ENCODE measurements around the gene PPP5C.
"Not testable (repeated sequence)": the region's sequence is repeated elsewhere in the genome, so short reads cannot be mapped to it uniquely, and the experiment has no call there.

PPP5C gene

DNA sequence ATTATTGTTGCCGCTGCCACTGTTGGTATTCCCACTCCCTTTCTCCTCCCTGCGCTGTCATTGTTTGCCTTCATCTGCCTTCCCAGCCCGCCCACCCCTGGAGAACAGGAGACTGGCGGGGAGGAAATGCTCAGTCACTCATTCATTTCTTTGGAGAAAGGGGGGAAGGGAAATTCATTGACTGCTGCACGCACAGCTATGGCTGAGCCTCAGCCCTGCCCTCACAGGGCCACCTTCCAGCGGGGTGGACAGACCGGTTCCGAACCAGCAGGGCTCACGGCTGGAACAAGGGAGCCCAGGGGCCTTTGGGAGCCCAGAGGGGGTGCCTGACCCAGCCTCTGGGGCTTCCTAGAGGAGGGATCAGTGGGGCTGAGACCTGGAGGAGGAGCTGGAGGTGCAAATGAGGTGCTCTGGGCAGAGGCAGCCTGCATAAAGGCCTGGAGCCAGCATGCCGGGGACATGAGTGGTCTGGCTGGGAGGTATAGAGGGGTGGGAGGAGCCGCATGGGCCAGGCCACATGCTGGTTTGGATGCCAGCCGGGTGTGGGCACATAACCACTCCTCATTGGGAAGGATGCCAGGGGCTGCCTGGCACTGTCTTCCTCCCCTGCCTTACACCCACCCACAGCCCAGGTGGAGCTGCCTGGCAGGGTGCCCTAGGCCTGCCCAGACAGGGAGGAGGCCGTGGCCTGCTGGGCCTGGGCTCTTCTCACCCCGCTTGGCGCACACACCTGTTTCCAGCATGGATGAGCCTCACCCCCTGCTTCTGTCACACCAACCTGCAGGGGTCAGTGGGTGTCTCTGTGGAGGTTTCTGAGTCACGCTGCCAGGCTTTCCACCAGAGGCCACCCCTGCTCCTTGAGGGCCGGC lies 26.8 kb downstream of the PPP5C start:
- H3K79me2 ChIP-seq (ENCODE audit: insufficient read depth, low read depth): peaks cover 15% of the 10 kb centered on the region; the same call in 1 of the 2 replicates
- H3K36me3 ChIP-seq (ENCODE audit: insufficient read depth): peaks cover 13% of the 10 kb centered on the region; the same call in 1 of the 2 replicates
- no peak overlapping the region for H2AFZ ChIP-seq (ENCODE audit: low read depth)
- H3K27me3 ChIP-seq (ENCODE audit: insufficient read depth, low read depth): no peaks in the 10 kb centered on the region
- no peaks in the 10 kb centered on the region for H3K4me1 ChIP-seq (ENCODE audit: low read depth, poor library complexity, severe bottlenecking)
- H3K9ac ChIP-seq: no peak overlapping the region
- H3K4me2 ChIP-seq: no peak overlapping the region
- no peak overlapping the region for H3K4me3 ChIP-seq (IDR thresholded peaks at IDR 0.05; ENCODE audit: insufficient read depth, low read depth, low read length)
- TF ChIP-seq, protein P1, sequence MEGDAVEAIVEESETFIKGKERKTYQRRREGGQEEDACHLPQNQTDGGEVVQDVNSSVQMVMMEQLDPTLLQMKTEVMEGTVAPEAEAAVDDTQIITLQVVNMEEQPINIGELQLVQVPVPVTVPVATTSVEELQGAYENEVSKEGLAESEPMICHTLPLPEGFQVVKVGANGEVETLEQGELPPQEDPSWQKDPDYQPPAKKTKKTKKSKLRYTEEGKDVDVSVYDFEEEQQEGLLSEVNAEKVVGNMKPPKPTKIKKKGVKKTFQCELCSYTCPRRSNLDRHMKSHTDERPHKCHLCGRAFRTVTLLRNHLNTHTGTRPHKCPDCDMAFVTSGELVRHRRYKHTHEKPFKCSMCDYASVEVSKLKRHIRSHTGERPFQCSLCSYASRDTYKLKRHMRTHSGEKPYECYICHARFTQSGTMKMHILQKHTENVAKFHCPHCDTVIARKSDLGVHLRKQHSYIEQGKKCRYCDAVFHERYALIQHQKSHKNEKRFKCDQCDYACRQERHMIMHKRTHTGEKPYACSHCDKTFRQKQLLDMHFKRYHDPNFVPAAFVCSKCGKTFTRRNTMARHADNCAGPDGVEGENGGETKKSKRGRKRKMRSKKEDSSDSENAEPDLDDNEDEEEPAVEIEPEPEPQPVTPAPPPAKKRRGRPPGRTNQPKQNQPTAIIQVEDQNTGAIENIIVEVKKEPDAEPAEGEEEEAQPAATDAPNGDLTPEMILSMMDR (conservative IDR thresholded peaks at IDR 0.05; ENCODE audit: low read depth, low read length): no peak
- H4K20me1 ChIP-seq (ENCODE audit: insufficient read depth): no peaks in the 10 kb centered on the region
- no peak overlapping the region for H3K27ac ChIP-seq

DNA sequence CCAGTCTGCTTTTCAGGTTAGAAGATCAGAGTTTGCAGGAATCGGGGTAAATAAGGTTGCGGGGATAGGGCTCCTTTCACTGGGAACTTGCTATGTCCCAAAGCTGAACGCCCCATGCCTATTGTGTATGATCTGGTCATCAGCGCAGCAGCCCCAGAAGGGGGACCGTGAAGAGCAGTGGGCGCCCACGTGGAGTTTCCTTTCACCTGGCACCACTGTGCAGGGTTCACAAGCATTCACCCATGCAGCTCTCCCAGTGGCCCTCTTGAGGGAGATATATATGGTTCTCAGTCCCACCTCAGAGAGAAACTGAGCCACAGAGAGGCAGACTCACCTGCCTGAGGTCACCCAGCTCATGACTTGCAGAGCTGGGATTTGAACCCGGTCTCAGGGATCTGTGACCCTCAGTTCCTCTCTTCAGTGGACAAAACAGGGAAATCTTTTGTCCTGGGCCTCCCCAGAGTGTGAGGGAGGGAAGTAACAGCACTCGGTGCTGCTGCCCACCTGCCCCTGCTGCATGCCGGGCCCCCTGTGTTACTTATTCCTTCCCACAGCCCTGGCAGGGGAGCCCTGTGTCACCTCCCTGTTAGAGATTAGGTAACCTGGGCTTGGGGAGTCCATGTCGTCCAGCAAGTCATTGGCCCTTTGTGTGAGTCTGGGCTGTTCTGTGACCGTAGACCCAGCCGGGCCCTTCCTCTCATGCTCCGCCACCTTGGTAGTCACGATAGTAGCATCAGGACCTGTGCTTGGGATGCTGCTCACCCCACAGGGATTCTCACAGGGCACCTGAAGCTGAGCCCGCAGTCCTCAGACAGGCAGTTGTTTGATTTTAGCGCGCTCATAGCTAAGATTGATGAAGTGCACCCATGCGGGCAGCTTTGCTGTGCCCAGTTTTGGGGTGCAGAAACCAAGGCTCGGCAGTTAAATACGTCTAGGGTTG lies 27.9 kb downstream of the PPP5C start:
- Histone ChIP-seq H3K9ac (no peak overlapping the region), H3K27ac (no peak overlapping the region), H3K36me3 (ENCODE audit: insufficient read depth) (peaks cover 13% of the 10 kb centered on the region; the same call in 1 of the 2 replicates)

DNA sequence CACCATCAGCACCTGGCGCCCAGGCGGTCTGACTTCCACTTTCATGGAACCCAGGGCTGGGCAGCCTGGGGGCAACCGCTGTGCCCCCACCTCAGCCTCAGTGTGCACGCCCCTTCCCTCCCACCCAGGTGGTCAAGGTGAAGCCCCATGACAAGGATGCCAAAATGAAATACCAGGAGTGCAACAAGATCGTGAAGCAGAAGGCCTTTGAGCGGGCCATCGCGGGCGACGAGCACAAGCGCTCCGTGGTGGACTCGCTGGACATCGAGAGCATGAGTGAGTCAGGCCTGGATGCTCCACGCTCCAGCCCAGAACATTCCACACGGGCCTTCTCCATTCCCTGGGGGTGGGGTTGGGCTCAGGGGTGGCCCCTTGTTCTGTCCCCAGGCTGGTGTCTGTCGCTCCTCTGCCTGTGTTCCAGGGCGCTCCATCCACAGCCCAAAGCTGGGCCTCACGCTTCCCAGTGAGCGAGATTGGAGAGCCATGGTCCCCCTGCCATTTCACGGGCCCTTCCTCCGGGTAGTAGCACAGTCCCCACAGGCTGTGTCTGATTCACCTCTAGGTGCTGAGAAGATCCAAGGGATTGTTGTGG lies 28.7 kb downstream of the PPP5C start:
- not testable (repeated sequence) for H3K4me3 ChIP-seq (IDR thresholded peaks at IDR 0.05; ENCODE audit: insufficient read depth, low read depth, low read length); H3K4me2 ChIP-seq; H3K4me1 ChIP-seq (ENCODE audit: low read depth, poor library complexity, severe bottlenecking); H3K27me3 ChIP-seq (ENCODE audit: insufficient read depth, low read depth); H3K79me2 ChIP-seq (ENCODE audit: insufficient read depth, low read depth); H4K20me1 ChIP-seq (ENCODE audit: insufficient read depth); H3K9ac ChIP-seq; H2AFZ ChIP-seq (ENCODE audit: low read depth); H3K27ac ChIP-seq
- peaks cover 13% of the 10 kb centered on the region; the same call in 1 of the 2 replicates for H3K36me3 ChIP-seq (ENCODE audit: insufficient read depth)

More for the DNA sequence above, 27.9 kb downstream of the PPP5C start:
- Histone ChIP-seq H3K4me1 (ENCODE audit: low read depth, poor library complexity, severe bottlenecking) (no peaks in the 10 kb centered on the region), H3K79me2 (ENCODE audit: insufficient read depth, low read depth) (peaks cover 8% of the 10 kb centered on the region; the same call in 1 of the 2 replicates), H3K27me3 (ENCODE audit: insufficient read depth, low read depth) (no peaks in the 10 kb centered on the region), H4K20me1 (ENCODE audit: insufficient read depth) (no peaks in the 10 kb centered on the region), H2AFZ (ENCODE audit: low read depth) (no peak overlapping the region), H3K4me3 (IDR thresholded peaks at IDR 0.05; ENCODE audit: insufficient read depth, low read depth, low read length) (no peak overlapping the region), H3K4me2 (no peak overlapping the region)
- TF ChIP-seq, protein P1 (conservative IDR thresholded peaks at IDR 0.05; ENCODE audit: low read depth, low read length): no peak

DNA sequence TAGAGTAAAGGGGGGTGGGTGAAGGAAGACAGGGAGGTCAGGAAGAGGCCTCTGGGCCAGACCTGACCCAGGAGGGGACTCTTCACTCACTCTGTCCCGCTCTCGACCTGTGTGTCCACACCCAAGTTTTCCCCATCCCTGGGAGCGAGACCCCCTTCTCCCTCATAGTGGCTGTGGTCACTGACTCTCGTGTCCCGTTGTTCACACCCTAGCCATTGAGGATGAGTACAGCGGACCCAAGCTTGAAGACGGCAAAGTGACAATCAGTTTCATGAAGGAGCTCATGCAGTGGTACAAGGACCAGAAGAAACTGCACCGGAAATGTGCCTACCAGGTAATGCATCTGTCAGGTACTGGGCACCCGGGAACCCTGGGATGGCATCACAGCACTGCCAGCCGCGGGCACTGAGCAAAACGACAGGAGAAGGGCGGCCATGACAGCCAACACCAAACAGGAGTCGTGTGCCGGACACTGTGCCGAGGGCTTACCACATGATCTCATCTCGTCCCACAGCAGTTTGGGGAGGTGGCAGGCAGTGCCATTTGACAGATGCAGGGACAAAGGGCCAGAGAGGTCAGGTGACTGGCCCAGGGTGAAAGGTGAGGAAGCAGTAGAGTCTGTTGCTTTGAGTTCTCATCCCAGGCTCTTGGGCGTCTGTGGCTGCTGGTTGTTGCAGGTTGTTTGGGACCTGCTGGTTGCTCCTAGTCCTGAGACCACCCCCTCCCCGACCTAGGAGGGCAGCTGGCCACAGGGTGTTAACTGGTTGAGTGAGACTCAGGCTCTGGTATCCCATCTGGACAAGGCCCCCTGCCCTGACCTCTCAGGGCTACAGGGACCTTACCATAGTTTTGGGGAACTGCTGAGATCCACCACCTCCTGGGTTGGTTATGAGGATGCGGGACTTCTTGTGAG lies 29.6 kb downstream of the PPP5C start:
- no peak overlapping the region for H3K4me3 ChIP-seq (IDR thresholded peaks at IDR 0.05; ENCODE audit: insufficient read depth, low read depth, low read length)
- no peaks in the 10 kb centered on the region for H3K27me3 ChIP-seq (ENCODE audit: insufficient read depth, low read depth)
- no peak overlapping the region for H3K27ac ChIP-seq
- no peaks in the 10 kb centered on the region for H4K20me1 ChIP-seq (ENCODE audit: insufficient read depth)
- peaks cover 16% of the 10 kb centered on the region; the same call in 1 of the 2 replicates for H3K79me2 ChIP-seq (ENCODE audit: insufficient read depth, low read depth)
- H3K4me2 ChIP-seq: no peak overlapping the region
- no peak overlapping the region for H3K9ac ChIP-seq
- H3K36me3 ChIP-seq (ENCODE audit: insufficient read depth): peaks cover 13% of the 10 kb centered on the region; the same call in 1 of the 2 replicates
- no peaks in the 10 kb centered on the region for H3K4me1 ChIP-seq (ENCODE audit: low read depth, poor library complexity, severe bottlenecking)
- TF ChIP-seq, protein P1 (conservative IDR thresholded peaks at IDR 0.05; ENCODE audit: low read depth, low read length): no peak
- no peak overlapping the region for H2AFZ ChIP-seq (ENCODE audit: low read depth)
